ENCODE results near the gene MDM2.

- no peak for TF ChIP-seq EZH2 (IDR thresholded peaks at IDR 0.05; ENCODE audit: insufficient read depth, poor library complexity, severe bottlenecking)
- no peak for TF ChIP-seq EZH2phosphoT487 (IDR thresholded peaks at IDR 0.05; ENCODE audit: insufficient read depth, low read depth)
These were observed 11.6 kb upstream of the MDM2 start for GRCh38 chr12:68796399-68796798.
